Stimulated activated CD8-positive, alpha-beta memory T cell treated with anti-CD3 and anti-CD28 coated beads, Interleukin-7, amount 100 ng/mL, for 1 hour (primary cell): ENCODE results near the gene UAP1L1.
A peak's percentile ranks its signal among the peaks of the same experiment; 100 is the strongest.
"Not testable (repeated sequence)": the region's sequence is repeated elsewhere in the genome, so short reads cannot be mapped to it uniquely, and the experiment has no call there.

ENCODE experiments used
- DNase-seq, 2 donors: peaks; one replicate each; pipeline ENCODE4 v3.0.0-alpha.2; 2020; ENCODE audit warnings: low read depth in 2 of 2

UAP1L1 gene

GRCh38 chr9:137077010-137077747 lies at the start of gene UAP1L1:
UAP1L1 (plus strand) TSS chr9:137077517; CDS start chr9:137077533, 16 bp downstream.
- DNase-seq, result no peak

- peak in 1 of 2 donors; percentile 25 for DNase-seq
Measured at GRCh38 chr9:137028263-137029057, 48.9 kb upstream of the UAP1L1 start.

GRCh38 chr9:137029058-137029936 lies 48.0 kb upstream of the UAP1L1 start:
- peak; percentile 44 to 54 for DNase-seq

- no peak for DNase-seq
Measured at GRCh38 chr9:137030006-137030405, 47.3 kb upstream of the UAP1L1 start.

GRCh38 chr9:137030538-137031527 lies 46.5 kb upstream of the UAP1L1 start:
- DNase-seq, result no peak

GRCh38 chr9:137031904-137032640 lies 45.2 kb upstream of the UAP1L1 start, which contains the start of gene FUT7:
FUT7 (minus strand) TSS chr9:137032088; CDS start chr9:137031991, 97 bp downstream.
- no peak for DNase-seq

GRCh38 chr9:137032858-137033257 lies 44.5 kb upstream of the UAP1L1 start:
- DNase-seq, result no peak

- not testable (repeated sequence) for DNase-seq
Measured at GRCh38 chr9:137033481-137033880, 43.8 kb upstream of the UAP1L1 start.

- no peak for DNase-seq
Measured at GRCh38 chr9:137034039-137034708, 43.1 kb upstream of the UAP1L1 start.

- peak; percentile 67 to 75 for DNase-seq
Measured at GRCh38 chr9:137034709-137035506, 42.4 kb upstream of the UAP1L1 start.

- no peak for DNase-seq
Measured at GRCh38 chr9:137035507-137035834, 41.8 kb upstream of the UAP1L1 start.

- no peak for DNase-seq
Measured at GRCh38 chr9:137035937-137036336, 41.4 kb upstream of the UAP1L1 start.

- no peak for DNase-seq
Measured at GRCh38 chr9:137037035-137037434, 40.3 kb upstream of the UAP1L1 start.

- DNase-seq, result no peak
Measured at GRCh38 chr9:137037483-137037882, 39.8 kb upstream of the UAP1L1 start.

- no peak for DNase-seq
Measured at GRCh38 chr9:137038916-137039315, 38.4 kb upstream of the UAP1L1 start.

GRCh38 chr9:137039611-137040366 lies 37.5 kb upstream of the UAP1L1 start:
- DNase-seq, result no peak

GRCh38 chr9:137040568-137040967 lies 36.7 kb upstream of the UAP1L1 start:
- no peak for DNase-seq

GRCh38 chr9:137041124-137041523 lies 36.2 kb upstream of the UAP1L1 start:
- no peak for DNase-seq
